Measurements from ENCODE around the gene POR. TPM values are rescaled to one million over a fixed set of nuclear protein-coding genes. Genes with fewer than 3 reads are reported as not detected.

POR gene
- total RNA-seq, 1 experiment from 2014 or later: 45.1 TPM

- no peak overlapping the region for H3K27ac Mint-ChIP-seq (ENCODE audit: low read depth, unreplicated experiment)
- H3K9me3 Mint-ChIP-seq (ENCODE audit: unreplicated experiment): no peaks in the 10 kb centered on the region
- no peak for DNase-seq (ENCODE audit: unreplicated experiment)
- H3K4me3 Mint-ChIP-seq (ENCODE audit: unreplicated experiment): no peak overlapping the region
- peaks cover 16% of the 10 kb centered on the region for H3K4me1 Mint-ChIP-seq (ENCODE audit: insufficient read depth, unreplicated experiment)
- BruUV-seq (replicated peaks): no TSS peak
- ChIA-PET POLR2A (interaction anchor here (1.1 to 3.3 kb wide), 6 partner anchors 8 to 78 kb away, joined by 5 to 23 read pairs (median 10); partner anchors contain the start of gene TMEM120A), CTCF (interaction anchor here (0.5 to 1.4 kb wide), 10 partner anchors 10 to 655 kb away, joined by 3 to 5 read pairs (median 3); no protein-coding TSS in a partner anchor)
- no peaks in the 10 kb centered on the region for H3K27me3 Mint-ChIP-seq (ENCODE audit: insufficient read depth, unreplicated experiment)
- no peak for TF ChIP-seq CTCF (IDR thresholded peaks at IDR 0.05; ENCODE audit: unreplicated experiment)
- H3K36me3 Mint-ChIP-seq (ENCODE audit: insufficient read depth, unreplicated experiment): no peaks in the 10 kb centered on the region
- intact Hi-C loops (cut with micrococcal nuclease): no loop called here
Observed at GRCh38 chr7:75916685-75917634, 2.0 kb downstream of the POR start.

- Mint-ChIP-seq H3K27me3 (ENCODE audit: insufficient read depth, unreplicated experiment) (no peaks in the 10 kb centered on the region), H3K4me1 (ENCODE audit: insufficient read depth, unreplicated experiment) (peaks cover 16% of the 10 kb centered on the region), H3K4me3 (ENCODE audit: unreplicated experiment) (no peak overlapping the region), H3K27ac (ENCODE audit: low read depth, unreplicated experiment) (no peak overlapping the region), H3K36me3 (ENCODE audit: insufficient read depth, unreplicated experiment) (no peaks in the 10 kb centered on the region), H3K9me3 (ENCODE audit: unreplicated experiment) (no peaks in the 10 kb centered on the region)
- BruUV-seq (replicated peaks): no TSS peak
- ChIA-PET POLR2A (no interaction called here), CTCF (no interaction called here)
- no peak for DNase-seq (ENCODE audit: unreplicated experiment)
- intact Hi-C loops (cut with micrococcal nuclease): no loop called here
- no peak for TF ChIP-seq CTCF (IDR thresholded peaks at IDR 0.05; ENCODE audit: unreplicated experiment)
Observed at GRCh38 chr7:75920431-75921161, 5.6 kb downstream of the POR start.

- no TSS peak for BruUV-seq (replicated peaks)
- Mint-ChIP-seq H3K9me3 (ENCODE audit: unreplicated experiment) (no peaks in the 10 kb centered on the region), H3K27me3 (ENCODE audit: insufficient read depth, unreplicated experiment) (no peaks in the 10 kb centered on the region), H3K27ac (ENCODE audit: low read depth, unreplicated experiment) (no peak overlapping the region), H3K36me3 (ENCODE audit: insufficient read depth, unreplicated experiment) (no peaks in the 10 kb centered on the region), H3K4me3 (ENCODE audit: unreplicated experiment) (no peak overlapping the region), H3K4me1 (ENCODE audit: insufficient read depth, unreplicated experiment) (peaks cover 11% of the 10 kb centered on the region)
- DNase-seq (ENCODE audit: unreplicated experiment): no peak
- intact Hi-C loops (cut with micrococcal nuclease): no loop called here
- CTCF ChIA-PET: interaction anchor here (0.7 kb wide), 1 partner anchor 56 kb away, joined by 7 read pairs; no protein-coding TSS in a partner anchor
- POLR2A ChIA-PET: no interaction called here
- TF ChIP-seq CTCF (IDR thresholded peaks at IDR 0.05; ENCODE audit: unreplicated experiment): no peak
Observed at GRCh38 chr7:75921479-75921878, 6.5 kb downstream of the POR start.
